GM21367 (cell line): ENCODE results near the gene HSP90AB1.

Source experiments
- ATAC-seq: cut with Tn5 transposase; IDR thresholded peaks from one replicate; pipeline ENCODE4 v1.9.1; 2021; ENCODE audit not compliant: unreplicated experiment

Gene HSP90AB1

DNA sequence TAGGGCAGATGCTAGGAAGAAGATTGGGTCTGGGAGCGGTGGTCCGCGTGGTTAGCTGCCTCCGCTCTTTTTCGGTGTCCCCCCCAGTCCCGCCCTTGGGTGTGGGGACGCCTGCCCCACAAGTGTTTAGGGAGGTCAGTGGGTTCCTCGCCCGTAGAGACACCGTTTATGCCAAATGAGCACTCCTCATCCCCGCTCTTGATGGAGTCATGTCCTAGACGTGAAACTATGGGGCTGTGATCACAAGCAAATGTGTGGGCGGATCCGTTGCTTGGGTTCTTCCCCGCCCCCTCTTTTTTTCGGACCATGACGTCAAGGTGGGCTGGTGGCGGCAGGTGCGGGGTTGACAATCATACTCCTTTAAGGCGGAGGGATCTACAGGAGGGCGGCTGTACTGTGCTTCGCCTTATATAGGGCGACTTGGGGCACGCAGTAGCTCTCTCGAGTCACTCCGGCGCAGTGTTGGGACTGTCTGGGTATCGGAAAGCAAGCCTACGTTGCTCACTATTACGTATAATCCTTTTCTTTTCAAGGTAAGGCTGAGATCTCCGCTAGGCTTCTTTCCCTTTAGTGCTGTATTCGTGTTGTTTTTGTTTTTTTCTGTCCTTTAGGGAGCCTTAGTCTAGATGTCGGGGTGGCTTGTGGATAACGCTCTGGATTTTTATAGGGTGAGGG lies at the start of gene HSP90AB1:
TSS of gene HSP90AB1 (plus strand) at position 439 of the 675 bp plus-strand sequence. CDS start 1,529 bp downstream, outside the sequence.
- ATAC-seq: peak; percentile 46

DNA sequence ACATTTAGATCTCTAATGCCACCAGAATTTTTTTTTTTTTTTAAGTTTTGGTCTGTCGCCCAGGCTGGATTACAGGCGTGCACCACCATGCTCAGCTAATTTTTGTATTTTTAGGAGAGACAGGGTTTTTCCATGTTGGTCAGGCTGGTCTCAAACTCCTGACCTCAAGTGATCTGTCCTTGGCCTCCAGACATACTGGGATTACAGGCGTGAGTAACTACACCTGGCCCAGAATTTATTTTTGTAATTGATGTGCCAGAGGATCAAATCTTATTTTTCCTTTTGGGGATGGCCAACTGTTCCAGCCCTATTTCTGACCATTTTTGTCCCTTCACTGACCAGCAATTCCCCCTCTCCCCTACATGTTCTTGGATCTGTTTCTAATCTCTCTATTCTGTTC lies 48.2 kb upstream of the HSP90AB1 start:
- no peak for ATAC-seq

DNA sequence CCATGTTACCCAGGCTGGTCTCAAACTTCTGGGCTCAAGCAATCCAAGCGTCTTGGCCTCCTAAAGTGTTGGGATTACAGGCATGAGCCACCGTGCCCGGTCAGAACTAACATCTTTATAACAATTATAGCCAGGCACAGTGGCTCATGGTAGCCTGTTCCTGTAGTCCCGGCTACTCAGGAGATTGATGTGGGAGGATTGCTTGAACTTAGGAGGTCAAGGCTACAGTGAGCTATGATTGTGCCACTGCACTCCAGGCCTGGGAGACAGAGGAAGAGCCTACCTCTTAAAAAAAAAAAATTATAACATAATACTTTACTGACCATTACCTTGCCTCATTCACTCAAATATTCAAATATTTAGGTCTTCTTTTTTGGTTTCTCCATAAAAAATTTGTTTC lies 47.0 kb upstream of the HSP90AB1 start:
- ATAC-seq: no peak

DNA sequence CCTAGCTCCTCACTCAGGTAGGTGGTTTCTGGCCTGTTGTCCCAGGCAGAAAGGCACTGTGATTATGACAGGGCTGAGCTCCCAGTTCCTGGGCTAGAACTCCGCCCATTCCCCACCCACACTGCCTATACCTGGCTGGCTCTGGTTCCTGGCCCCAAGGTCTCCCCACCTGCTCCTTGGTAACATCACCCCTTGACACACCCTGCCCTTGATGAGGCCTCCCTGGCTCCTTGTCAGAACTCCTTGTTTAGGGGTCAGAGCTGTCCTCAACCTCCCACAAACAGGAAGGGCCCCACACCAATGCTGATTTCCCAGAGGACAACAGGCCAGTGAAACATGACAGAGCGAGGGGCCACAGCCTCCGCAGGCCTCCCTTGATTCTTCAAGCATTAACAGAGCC lies 45.7 kb upstream of the HSP90AB1 start:
- no peak for ATAC-seq

DNA sequence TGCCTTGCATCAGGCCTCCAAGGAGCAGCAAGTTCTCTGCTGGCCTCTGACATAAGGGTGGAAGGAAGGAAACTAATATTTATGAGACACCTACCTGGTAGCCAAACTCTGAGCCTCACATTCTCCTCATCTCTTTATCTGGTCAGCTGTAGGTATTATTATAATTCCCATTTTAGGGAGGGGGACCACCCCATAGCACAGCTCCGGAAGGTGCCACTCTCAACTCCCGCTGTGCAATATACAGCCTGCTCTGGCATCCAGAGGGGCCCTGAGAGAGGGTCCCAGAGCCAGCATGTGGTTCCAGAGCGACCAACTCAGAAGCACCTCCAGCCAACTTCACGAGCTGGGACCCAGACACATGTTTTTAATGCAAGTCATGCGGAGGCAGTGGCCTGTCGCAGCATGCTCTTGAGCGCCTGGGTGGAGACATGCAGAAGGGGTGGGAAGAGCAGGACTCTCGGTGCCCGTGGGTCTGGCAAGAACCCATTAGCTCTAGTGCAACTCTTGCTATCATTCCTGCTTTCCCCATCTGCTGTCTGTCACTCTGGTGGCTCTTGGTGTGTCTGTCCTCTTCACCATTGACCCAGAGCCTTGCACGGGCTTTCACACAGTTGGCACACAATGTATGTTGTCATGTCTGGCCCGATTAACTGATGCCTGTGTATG lies 45.1 kb upstream of the HSP90AB1 start:
- ATAC-seq: no peak

DNA sequence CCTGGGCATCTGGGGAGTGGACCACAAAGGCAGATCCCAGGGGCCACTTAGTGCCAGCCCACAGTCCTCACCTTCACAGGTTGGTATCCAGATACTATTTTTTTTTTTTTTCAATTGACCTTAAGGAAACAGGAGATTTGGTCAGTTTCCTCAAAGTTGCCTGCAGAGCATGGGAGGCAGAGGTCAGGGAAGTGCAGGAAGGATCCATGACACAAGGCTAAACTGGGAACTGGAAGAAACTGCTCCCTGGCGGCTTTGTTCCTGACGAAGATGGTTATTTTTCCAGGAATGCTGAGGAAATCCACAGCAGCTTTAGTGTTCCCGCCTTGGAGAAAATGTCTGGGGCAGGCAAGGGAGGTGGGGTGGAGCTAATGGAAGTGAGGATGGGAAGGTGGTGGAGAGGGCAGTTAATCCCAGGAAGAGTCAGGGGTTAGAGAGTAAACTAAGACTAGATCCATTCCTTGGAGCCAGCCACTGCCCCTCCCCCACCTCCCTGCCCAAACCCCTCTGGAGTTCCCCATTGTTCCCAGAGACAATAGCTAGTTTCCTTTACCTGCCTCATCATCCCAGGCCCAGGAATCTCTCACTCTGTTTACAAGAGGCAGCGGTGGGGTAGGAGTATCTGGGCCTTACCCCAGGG lies 44.4 kb upstream of the HSP90AB1 start:
- no peak for ATAC-seq

DNA sequence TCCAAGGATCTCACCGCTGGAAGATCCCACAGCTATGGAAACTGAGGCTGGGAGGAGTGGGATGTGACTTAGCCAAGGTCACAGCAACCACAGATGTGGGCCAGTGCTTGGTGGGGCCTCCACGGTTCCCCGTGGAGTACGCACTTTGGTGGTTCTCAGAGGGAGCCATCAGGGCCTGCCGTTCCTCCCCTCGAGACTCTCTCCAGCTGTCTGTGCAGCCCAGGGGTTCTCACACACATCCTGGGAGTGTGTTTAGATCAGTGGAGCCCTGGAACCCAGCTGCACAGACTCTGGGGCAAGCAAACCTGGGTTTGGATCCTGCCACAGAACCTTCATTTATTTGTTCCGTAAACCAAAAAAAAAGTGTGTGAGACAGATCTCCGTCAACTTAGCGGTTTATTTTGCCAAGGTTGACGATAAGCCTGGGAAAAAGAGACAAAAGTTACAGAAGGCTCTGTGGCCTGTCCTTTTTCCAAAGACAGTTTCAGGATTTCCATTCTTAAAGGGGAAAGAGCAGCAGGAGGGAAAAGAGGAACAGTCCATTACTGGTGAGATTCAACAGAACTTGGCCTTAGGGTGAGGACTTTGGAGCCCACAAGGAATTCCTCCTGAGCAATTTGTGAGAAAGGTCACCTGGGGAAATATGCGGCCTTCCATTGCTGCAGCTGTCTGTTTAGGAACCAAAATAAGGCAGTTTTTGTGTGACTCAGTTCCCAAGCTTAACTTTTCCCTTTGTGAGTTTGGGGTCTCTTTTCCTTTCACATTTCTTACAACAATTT lies 43.7 kb upstream of the HSP90AB1 start:
- ATAC-seq: no peak

DNA sequence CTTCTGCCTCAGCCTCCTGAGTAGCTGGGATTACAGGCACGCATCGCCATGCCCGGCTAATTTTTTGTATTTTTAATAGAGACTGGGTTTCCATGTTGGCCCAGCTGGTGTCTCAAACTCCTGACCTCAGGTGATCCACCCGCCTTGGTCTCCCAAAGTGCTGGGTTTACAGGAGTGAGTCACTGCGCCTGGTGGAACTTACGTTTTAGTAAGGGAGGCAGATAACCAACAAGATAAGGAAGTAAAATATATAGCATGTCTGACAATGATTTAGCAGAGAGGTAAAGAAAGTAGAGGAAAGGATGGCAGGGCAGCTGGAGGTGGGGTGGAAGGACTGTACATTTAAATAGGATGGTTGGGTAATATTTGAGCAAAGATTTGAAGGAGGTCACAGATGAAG lies 42.9 kb upstream of the HSP90AB1 start:
- ATAC-seq: no peak

DNA sequence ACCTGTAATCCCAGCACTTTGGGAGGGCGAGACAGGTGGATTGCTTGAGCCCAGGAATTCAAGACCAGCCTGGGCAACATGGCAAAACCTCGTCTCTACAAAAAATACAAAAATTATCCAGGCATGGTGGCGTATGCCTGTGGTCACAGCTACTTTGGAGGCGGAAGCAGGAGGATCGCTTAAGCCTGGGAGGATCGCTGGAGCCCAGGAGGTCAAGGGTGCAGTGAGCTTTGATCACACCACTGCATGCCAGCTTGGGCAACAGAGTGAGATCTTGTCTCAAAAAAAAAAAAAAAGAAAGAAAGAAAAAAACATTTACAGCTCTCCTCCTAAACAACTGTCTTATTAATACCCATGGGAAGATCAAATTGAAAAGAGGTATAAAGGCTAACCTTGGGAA lies 38.9 kb upstream of the HSP90AB1 start:
- ATAC-seq: no peak

DNA sequence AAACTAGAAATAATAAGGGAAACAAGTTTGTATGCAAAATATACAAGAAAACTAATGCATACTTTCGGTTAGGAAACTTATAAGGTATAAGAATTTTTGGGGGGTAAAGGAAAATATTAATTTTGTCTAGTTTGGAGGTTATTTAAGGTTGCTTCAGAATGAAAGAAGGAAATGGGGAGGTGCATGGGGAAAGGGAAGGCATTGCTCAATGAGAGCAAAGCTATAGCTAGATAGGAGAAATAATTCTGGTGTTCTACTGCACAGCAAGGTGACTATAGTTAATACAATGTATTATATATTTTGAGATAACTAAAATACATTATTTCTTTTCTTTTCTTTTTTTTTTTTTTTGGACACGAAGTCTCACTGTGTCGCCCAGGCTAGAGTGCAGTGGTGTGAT lies 35.6 kb upstream of the HSP90AB1 start:
- no peak for ATAC-seq

DNA sequence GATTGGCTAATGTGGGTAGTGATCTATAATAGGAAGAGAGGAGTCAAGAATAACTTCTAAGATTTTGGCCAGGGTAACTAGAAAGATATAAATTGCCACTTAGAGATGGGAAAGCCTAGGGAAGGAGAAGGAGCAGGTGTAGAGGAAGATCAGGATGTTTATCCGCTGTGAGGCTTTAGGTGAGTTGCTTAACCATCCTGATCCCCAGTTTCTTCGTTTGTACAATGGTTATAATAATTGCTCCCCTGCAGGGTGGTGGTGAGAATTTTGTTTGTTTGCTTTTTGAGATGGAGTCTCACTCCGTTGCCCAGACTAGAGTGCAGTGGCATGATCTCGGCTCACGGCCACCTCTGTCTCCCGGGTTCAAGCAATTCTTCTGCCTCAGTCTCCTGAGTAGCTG lies 32.6 kb upstream of the HSP90AB1 start:
- no peak for ATAC-seq

DNA sequence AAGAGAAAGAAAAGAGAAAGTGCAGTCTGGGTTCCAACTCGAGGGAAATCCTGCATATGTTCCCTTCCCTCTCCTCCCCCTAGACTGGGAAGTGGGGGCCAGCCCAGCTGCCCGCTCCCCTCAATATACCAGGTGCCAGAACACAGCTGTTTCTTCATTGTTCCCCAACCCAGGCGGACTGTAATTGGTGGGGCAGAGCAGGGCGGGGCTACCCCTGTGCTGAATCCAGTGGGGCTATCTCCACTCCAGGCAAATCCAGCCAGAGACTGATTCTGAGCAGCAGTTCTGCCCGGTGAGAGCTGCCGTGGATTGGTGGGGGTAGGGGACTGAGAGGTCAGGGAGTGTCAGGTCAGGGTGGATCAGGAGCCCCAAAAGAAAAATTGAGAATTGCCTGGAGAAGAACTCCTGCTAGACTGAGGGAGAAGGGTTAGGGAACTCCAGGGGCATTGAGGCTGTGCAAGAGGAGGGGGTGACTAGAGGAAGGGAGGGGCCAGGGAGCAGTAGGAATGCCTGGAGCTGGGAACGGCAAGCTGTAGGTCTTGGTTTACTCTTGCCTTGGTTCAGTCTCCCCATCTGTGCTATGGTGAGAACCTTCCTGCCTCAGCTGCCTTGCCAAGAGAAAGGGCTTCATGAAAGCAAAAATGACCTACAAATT lies 30.1 kb upstream of the HSP90AB1 start, which contains the start of gene MYMX:
TSS of gene MYMX (plus strand) at position 250 of the 655 bp plus-strand sequence. CDS start 546 bp downstream, outside the sequence.
- no peak for ATAC-seq

DNA sequence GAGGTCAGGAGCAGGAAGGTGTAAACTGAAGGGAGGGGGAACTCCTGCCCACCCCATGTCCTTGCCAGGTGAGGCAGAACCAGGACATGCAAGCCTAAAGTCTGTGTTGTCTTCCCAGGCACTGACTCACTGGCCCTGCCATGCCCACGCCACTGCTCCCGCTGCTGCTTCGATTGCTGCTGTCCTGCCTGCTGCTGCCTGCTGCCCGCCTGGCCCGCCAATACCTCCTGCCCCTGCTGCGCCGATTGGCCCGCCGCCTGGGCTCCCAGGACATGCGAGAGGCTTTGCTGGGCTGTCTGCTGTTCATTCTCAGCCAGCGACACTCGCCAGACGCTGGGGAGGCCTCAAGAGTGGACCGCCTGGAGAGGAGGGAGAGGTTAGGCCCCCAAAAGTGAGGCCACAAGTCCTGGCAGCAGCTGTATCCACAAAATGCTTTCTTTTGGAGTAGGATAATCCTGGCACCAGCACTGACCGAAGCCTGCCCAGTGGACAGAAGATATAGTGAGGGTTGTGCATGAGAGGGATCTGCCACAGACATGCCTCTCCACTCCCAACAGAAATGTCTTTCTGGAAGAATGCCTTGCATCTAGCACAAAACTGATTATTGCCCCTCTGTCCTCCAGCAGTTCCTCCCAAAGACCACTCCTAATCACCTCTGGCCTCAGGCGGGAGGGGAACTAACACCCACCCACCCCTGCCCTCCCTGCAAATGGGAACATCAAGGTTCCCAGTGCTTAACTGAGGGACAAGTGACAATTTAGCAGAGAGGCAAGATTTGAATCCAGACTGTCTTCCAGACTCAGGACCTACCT lies 29.4 kb upstream of the HSP90AB1 start:
- ATAC-seq: no peak

DNA sequence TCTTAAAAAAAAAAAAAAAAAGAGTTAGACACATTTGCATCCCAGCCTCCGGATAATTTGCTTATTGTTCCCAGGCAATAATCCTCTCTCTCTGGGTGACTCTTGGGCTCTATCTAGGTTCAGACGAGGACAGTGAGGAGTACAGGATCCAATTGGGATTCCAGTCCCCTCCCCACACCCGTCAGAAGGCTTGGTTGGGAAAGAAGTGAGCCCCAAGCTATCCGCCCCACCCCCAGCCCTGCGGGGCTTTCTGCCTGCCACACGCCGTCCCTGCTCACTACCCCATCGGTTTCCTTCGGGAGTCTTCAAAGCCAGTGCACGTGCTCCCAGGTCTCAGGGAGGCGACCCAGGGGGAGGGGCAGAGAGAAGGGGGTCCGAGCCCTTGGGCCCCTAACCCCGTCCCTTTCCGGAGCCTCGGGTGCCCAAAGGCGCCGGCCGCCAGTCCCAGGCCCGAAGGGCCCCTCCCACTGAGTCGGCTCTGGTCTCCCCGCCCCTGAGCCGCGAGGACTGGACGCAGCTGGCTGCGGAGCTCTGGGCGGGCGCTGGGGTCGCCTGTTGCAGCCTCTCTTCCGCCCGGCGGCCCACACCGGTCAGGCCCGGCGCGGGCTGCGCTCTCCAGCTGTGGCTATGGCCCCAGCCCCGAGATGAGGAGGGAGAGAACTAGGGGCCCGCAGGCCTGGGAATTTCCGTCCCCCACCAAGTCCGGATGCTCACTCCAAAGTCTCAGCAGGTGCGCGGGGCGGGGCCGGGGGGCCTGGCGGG lies 27.7 kb upstream of the HSP90AB1 start:
- ATAC-seq: no peak

DNA sequence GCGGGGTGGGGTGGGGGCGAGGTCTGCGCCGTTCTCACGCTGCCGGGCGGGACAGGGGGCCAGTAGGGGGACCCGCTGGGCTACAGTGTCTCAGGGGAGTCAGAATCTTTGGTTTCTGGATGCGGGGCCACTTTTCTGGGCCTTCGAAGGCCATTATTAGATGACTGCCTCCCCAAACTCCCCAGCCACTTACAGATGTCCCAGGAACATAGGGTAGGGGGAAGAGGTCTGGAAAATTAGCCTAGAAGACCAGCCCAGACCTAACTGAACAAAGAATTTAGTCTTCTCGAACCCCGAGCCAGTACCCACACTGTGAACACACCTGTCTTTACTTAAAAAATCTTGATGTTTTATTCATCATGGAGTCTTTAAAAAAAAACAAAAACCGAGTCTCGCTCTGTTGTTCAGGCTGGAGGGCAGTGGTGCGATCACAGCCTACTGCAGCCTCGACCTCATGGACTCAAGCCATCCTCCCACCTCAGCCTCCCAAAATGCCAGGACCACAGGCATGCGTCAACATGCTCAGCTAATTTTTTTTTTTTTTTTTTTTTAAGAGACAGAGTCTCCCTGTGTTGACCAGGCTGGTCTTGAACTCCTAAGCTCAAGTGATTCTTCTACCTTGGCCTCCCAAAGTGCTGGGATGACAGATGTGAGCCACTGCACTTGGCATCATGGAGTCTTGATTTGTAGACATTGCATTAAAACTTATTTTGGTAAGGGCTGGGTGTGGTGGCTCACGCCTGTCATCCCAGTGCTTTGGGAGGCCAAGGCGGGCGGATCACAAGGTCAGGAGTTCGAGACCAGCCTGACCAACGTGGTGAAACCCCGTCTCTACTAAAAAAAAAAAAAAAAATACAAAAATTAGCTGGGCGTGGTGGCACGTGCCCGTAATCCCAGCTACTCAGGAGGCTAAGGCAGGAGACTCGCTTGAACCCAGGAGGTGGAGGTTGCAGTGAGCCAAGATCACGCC lies 26.8 kb upstream of the HSP90AB1 start:
- ATAC-seq: no peak

DNA sequence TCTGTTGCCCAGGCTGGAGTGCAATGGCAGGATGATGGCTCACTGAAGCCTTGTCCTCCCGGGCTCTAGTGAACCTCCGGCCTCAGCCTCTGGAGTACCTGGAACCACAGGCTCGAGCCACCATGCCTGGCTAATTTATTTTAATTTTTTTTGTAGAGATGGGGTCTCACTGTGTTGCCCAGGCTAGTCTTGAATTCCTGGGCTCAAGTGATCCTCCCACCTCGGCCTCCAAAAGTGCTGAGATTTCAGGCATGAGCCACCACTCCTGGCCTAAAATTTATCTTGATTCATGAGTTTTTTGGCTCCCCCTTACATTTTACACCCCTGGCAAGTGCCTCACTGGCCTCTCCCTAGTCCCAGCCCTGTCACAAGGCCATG lies 26.0 kb upstream of the HSP90AB1 start:
- ATAC-seq: no peak

DNA sequence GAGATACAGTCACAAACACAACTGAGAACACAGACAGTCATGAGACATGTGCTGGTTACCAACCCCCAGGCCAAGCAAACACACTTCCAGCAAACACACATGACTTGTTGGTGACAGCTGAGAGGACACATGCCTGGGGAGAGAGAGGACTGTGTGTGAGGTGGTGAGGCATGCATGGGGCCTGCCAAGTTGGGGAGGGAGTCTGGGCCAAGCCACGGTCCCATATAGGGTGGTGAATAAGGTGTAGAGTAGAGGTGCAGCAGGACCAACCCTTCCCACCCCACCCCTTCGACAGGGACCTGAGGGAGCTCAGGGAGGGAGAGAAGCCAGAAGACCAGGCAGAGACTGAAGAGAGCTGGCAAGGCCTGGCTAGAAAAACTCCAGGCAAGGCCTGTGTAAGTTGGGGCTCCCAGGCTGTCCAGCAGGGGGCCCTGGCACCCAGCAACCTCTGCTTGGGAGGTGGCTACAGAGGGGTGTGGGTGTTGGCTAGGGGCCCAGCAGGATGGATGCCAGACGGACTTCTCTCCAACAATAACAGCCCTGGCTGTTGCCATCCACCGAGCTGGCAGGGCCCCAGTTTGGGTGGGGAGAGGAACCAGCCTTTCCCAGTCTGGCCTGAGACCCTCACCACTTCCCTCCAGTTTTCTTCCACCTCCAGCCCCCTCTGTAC lies 25.5 kb upstream of the HSP90AB1 start:
- ATAC-seq: peak; percentile 42

DNA sequence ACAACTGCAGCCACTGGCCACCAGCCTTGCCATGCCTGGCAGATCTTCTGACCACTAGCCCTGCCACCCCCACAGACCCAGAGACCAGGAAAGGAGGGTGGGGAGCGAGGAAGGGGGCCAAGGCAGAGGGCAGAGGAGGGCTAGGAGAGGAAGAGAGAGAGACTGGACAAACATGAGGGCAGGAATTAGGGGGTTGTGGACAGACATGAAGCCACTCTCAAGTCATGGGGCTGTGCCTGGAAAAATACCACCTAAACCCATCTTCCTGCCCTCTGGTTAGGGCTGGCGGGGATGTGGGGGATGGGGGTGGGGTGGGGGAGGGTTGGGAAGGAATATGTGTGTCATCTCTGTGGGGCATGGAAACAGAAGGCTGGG lies 25.0 kb upstream of the HSP90AB1 start:
- no peak for ATAC-seq
